Endothelial cell (in vitro differentiated cells): ENCODE results near the gene MAFF. TPM values are rescaled to one million over a fixed set of nuclear protein-coding genes. Genes with fewer than 3 reads are reported as not detected.

Experiments
- DNase-seq: peaks from one replicate; pipeline ENCODE4 v3.0.0; 2021; ENCODE audit warnings: low spot score
- H3K27ac Mint-ChIP-seq: one replicate; pipeline ENCODE4 v1.8.0; 2021; ENCODE audit warnings: mixed read lengths, inconsistent platforms; ENCODE audit not compliant: unreplicated experiment
- H3K27me3 Mint-ChIP-seq: one replicate; pipeline ENCODE4 v1.8.0; 2021; ENCODE audit warnings: mild to moderate bottlenecking, moderate library complexity, mixed read lengths, inconsistent platforms; ENCODE audit not compliant: unreplicated experiment
- H3K36me3 Mint-ChIP-seq: one replicate; pipeline ENCODE4 v1.8.0; 2021; ENCODE audit warnings: mild to moderate bottlenecking, low read depth, mixed read lengths, inconsistent platforms; ENCODE audit not compliant: unreplicated experiment
- H3K4me1 Mint-ChIP-seq: one replicate; pipeline ENCODE4 v1.8.0; 2021; ENCODE audit warnings: mild to moderate bottlenecking, mixed read lengths, inconsistent platforms; ENCODE audit not compliant: unreplicated experiment
- H3K4me3 Mint-ChIP-seq: one replicate; pipeline ENCODE4 v1.8.0; 2021; ENCODE audit warnings: mild to moderate bottlenecking, mixed read lengths, inconsistent platforms; ENCODE audit not compliant: unreplicated experiment
- H3K9me3 Mint-ChIP-seq: one replicate; pipeline ENCODE4 v1.8.0; 2021; ENCODE audit warnings: mixed read lengths, inconsistent platforms; ENCODE audit not compliant: unreplicated experiment
- CTCF ChIP-seq: fragments of 200-600 bp; sonication (generic); IDR thresholded peaks from one replicate; pipeline ENCODE4 v1.5.0; 2021; ENCODE audit warnings: antibody characterized with exemption; ENCODE audit not compliant: unreplicated experiment
- total RNA-seq: library from RNA; stranded (reverse); fragmentation: NEBNext Ultra II Directional; extraction: Animal tissue kit (Norgen Biotek cat#: 25700); gene quantifications from one replicate; pipeline ENCODE4 v1.2.1, GENCODE V29; 2021; ENCODE audit not compliant: unreplicated experiment

The MAFF gene
- total RNA-seq, 1 donor from 2014 or later, result 3.5 TPM

GRCh38 chr22:38248280-38248679 is 46.5 kb downstream of the MAFF start:
- Mint-ChIP-seq H3K9me3 (no peaks in the 10 kb centered on the region), H3K4me3 (no peak overlapping the region), H3K4me1 (no peaks in the 10 kb centered on the region), H3K27ac (no peak overlapping the region), H3K27me3 (peaks cover 17% of the 10 kb centered on the region), H3K36me3 (peaks cover 24% of the 10 kb centered on the region)
- no peak for DNase-seq
- no peak for TF ChIP-seq CTCF

- Mint-ChIP-seq H3K27ac (no peak overlapping the region), H3K27me3 (peaks cover 15% of the 10 kb centered on the region), H3K36me3 (peaks cover 24% of the 10 kb centered on the region), H3K4me3 (no peak overlapping the region), H3K9me3 (no peaks in the 10 kb centered on the region), H3K4me1 (no peaks in the 10 kb centered on the region)
- DNase-seq, result no peak
- TF ChIP-seq CTCF, result no peak
Observed at GRCh38 chr22:38249301-38249700, 47.5 kb downstream of the MAFF start.

GRCh38 chr22:38249803-38250642 is 48.2 kb downstream of the MAFF start:
- no peaks in the 10 kb centered on the region for H3K4me1 Mint-ChIP-seq
- no peak overlapping the region for H3K27ac Mint-ChIP-seq
- peaks cover 24% of the 10 kb centered on the region for H3K36me3 Mint-ChIP-seq
- no peak for DNase-seq
- H3K27me3 Mint-ChIP-seq, result peaks cover 15% of the 10 kb centered on the region
- peak overlapping the region; percentile 11 for H3K4me3 Mint-ChIP-seq
- no peaks in the 10 kb centered on the region for H3K9me3 Mint-ChIP-seq
- TF ChIP-seq CTCF, result no peak

GRCh38 chr22:38250643-38251340 is 49.0 kb downstream of the MAFF start:
- H3K4me3 Mint-ChIP-seq, result no peak overlapping the region
- DNase-seq, result no peak
- TF ChIP-seq CTCF, result no peak
- no peaks in the 10 kb centered on the region for H3K4me1 Mint-ChIP-seq
- H3K9me3 Mint-ChIP-seq, result no peaks in the 10 kb centered on the region
- H3K27me3 Mint-ChIP-seq, result peaks cover 15% of the 10 kb centered on the region
- peaks cover 24% of the 10 kb centered on the region for H3K36me3 Mint-ChIP-seq
- no peak overlapping the region for H3K27ac Mint-ChIP-seq

GRCh38 chr22:38251341-38251692 is 49.5 kb downstream of the MAFF start:
- H3K4me3 Mint-ChIP-seq, result no peak overlapping the region
- H3K4me1 Mint-ChIP-seq, result no peaks in the 10 kb centered on the region
- TF ChIP-seq CTCF, result no peak
- peaks cover 15% of the 10 kb centered on the region for H3K27me3 Mint-ChIP-seq
- H3K27ac Mint-ChIP-seq, result no peak overlapping the region
- no peaks in the 10 kb centered on the region for H3K9me3 Mint-ChIP-seq
- H3K36me3 Mint-ChIP-seq, result peaks cover 23% of the 10 kb centered on the region
- no peak for DNase-seq
